Ectodermal cell (in vitro differentiated cells): ENCODE data around the gene ELF4.

Source experiments
- H3K27ac ChIP-seq: 2 replicates; pipeline ENCODE4 v1.7.0; 2013; ENCODE audit warnings: mild to moderate bottlenecking, low read depth, low read length; ENCODE audit not compliant: insufficient read depth, poor library complexity, severe bottlenecking
- H3K27me3 ChIP-seq: 2 replicates; pipeline ENCODE4 v1.7.0; 2013; ENCODE audit warnings: mild to moderate bottlenecking, low read length; ENCODE audit not compliant: insufficient read depth, control insufficient read depth, poor library complexity, severe bottlenecking
- H3K36me3 ChIP-seq: one replicate; pipeline ENCODE4 v1.7.0; 2013; ENCODE audit warnings: low read length; ENCODE audit not compliant: control insufficient read depth, insufficient read depth
- H3K4me1 ChIP-seq: one replicate; pipeline ENCODE4 v1.7.0; 2013; ENCODE audit warnings: low read length; ENCODE audit not compliant: control insufficient read depth, insufficient read depth
- H3K4me3 ChIP-seq: 2 replicates; pipeline ENCODE4 v1.7.0; 2013; ENCODE audit warnings: low read depth, low read length, control low read depth; ENCODE audit not compliant: insufficient read depth
- H3K9me3 ChIP-seq: 2 replicates; pipeline ENCODE4 v1.7.0; 2013; ENCODE audit warnings: mild to moderate bottlenecking, low read length, moderate library complexity; ENCODE audit not compliant: control insufficient read depth
- WGBS, 2 experiments: methylation state at CpG; one replicate each; pipeline ENCODE4 v1.1.7; 2013; ENCODE audit warnings: missing lambda C conversion rate in 2 of 2; 5-methylcytosine and 5-hydroxymethylcytosine counted together

Gene ELF4

DNA sequence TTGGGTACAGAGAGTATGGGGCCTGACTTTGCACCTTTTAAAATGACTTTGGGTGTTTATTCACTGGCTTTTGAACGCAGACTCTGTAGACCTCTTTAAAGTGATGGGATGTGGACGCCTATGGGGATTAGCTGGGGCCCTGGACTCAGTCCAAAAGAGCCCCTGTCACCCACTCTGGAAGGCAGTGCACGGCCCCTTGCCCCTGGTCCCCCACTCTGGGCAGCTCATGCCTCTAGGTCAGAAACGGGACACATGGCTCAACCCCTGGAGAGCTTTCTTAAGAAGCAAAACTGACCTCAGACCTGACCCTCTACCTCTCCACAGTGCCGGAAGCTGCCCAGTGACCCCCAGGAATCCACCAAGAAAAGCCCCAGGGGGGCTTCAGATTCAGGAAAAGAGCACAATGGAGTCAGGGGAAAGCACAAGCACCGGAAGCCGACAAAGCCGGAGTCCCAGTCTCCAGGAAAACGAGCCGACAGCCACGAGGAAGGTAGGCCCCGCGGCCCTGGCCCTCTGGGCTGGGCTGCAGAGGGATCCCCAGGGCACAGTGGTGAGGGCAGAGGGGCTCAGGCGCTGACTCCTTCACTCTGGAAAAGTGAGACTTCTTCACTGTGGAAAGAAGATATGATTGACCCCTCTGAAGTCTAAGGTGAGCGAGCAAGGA, 89.5 kb downstream of the ELF4 start:
- Histone ChIP-seq H3K36me3 (peaks cover 21% of the 10 kb centered on the region), H3K9me3 (no peaks in the 10 kb centered on the region), H3K4me3 (no peak overlapping the region), H3K27ac (no peak overlapping the region), H3K27me3 (no peaks in the 10 kb centered on the region), H3K4me1 (peaks cover 4% of the 10 kb centered on the region)
- WGBS, 2 experiments, result 70% methylated on average over 15 of the region's 15 CpGs

DNA sequence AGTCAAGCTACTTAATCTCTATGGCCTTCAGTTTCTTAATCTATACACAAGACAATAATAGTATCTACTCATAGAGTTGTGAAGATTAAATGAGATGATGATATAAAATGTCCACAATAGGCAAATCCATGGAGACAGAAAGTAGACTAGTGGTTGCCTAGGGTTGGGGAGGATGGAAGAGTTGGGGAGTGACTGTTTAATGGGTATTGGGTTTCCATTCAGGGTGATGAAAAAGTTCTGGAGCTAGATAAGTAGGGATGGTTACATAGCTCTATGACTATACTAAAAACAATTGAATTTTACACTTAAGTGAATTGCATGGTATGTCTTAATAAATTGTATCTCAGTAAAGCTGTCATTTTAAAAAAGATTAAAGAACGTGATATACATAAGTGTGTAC, 92.2 kb downstream of the ELF4 start:
- Histone ChIP-seq H3K4me3 (no peak overlapping the region), H3K4me1 (no peaks in the 10 kb centered on the region), H3K27me3 (no peaks in the 10 kb centered on the region), H3K36me3 (peaks cover 23% of the 10 kb centered on the region), H3K27ac (no peak overlapping the region), H3K9me3 (no peaks in the 10 kb centered on the region)
- WGBS, 2 experiments, result 100% methylated on average over 1 of the region's 1 CpG

DNA sequence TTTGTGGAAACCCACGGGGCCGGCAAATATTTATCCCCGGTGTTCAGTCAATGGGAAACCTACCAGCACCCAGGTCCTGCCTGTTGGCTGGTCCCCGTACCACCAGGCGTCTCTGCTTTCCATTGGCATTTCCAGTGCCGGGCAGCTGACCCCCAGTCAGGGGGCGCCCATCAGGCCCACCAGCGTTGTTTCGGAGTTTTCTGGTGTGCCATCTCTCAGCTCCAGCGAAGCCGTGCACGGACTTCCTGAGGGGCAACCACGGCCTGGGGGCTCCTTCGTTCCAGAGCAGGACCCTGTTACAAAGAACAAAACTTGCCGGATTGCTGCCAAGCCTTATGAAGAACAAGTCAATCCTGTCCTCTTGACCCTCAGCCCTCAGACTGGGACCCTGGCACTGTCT, 95.1 kb downstream of the ELF4 start:
- WGBS, 2 experiments, result 95 to 97% methylated on average over 15 of the region's 15 CpGs
- no peaks in the 10 kb centered on the region for H3K9me3 ChIP-seq
- no peak overlapping the region for H3K4me3 ChIP-seq
- H3K27me3 ChIP-seq, result no peaks in the 10 kb centered on the region
- H3K27ac ChIP-seq, result no peak overlapping the region
- no peaks in the 10 kb centered on the region for H3K4me1 ChIP-seq
- H3K36me3 ChIP-seq, result peaks cover 24% of the 10 kb centered on the region
